ENCODE data around the gene LCN6.
"Not testable (repeated sequence)": the region's sequence is repeated elsewhere in the genome, so short reads cannot be mapped to it uniquely, and the experiment has no call there.

Gene LCN6

GRCh38 chr9:136748201-136748600 lies at the start of gene LCN6:
Gene LCN6, minus strand, starts transcription at chr9:136748525. Its CDS starts 42 bp downstream, at chr9:136748483.
- no peak for DNase-seq

- not testable (repeated sequence) for DNase-seq
Measured at GRCh38 chr9:136796775-136797347, 48.5 kb upstream of the LCN6 start.

GRCh38 chr9:136796238-136796774 lies 48.0 kb upstream of the LCN6 start, which contains the start of gene CCDC183:
Gene CCDC183, plus strand, starts transcription at chr9:136796338. Its CDS starts 60 bp downstream, at chr9:136796398.
- DNase-seq, result no peak

GRCh38 chr9:136795000-136795348 lies 46.6 kb upstream of the LCN6 start:
- DNase-seq, result no peak

GRCh38 chr9:136794281-136794999 lies 46.1 kb upstream of the LCN6 start:
- DNase-seq, result no peak

- DNase-seq, result no peak
Measured at GRCh38 chr9:136793086-136793946, 45.0 kb upstream of the LCN6 start.

GRCh38 chr9:136792321-136793085 lies 44.2 kb upstream of the LCN6 start:
- no peak for DNase-seq

- peak; percentile 33 for DNase-seq
Measured at GRCh38 chr9:136791516-136792276, 43.4 kb upstream of the LCN6 start.

GRCh38 chr9:136790640-136791515 lies 42.6 kb upstream of the LCN6 start, which contains the start of gene TMEM141:
Gene TMEM141, plus strand, starts transcription at chr9:136791344. Its CDS starts 27 bp downstream, at chr9:136791371.
- peak; percentile 99 for DNase-seq

GRCh38 chr9:136789523-136789937 lies 41.2 kb upstream of the LCN6 start:
- no peak for DNase-seq

- peak; percentile 56 for DNase-seq
Measured at GRCh38 chr9:136788644-136789522, 40.6 kb upstream of the LCN6 start.

- DNase-seq, result peak; percentile 86
Measured at GRCh38 chr9:136787690-136788400, 39.5 kb upstream of the LCN6 start.

GRCh38 chr9:136786983-136787382 lies 38.7 kb upstream of the LCN6 start:
- DNase-seq, result peak; percentile 74

GRCh38 chr9:136786451-136786850 lies 38.1 kb upstream of the LCN6 start:
- no peak for DNase-seq

GRCh38 chr9:136785565-136786355 lies 37.4 kb upstream of the LCN6 start:
- not testable (repeated sequence) for DNase-seq

- no peak for DNase-seq
Measured at GRCh38 chr9:136784997-136785361, 36.7 kb upstream of the LCN6 start.

- DNase-seq, result no peak
Measured at GRCh38 chr9:136784249-136784996, 36.1 kb upstream of the LCN6 start.
